Endothelial cell of umbilical vein (primary cell): ENCODE results near the gene CIAPIN1. TPM values are rescaled to one million over a fixed set of nuclear protein-coding genes. Genes with fewer than 3 reads are reported as not detected.

Experiments
- BruUV-seq: library from RNA; stranded (reverse); fragments of 400-500 nt; replicated peaks from 2 replicates; lab custom pipeline; 2021; lab: Mats Ljungman, UMichigan
- CTCF ChIA-PET: fragments of 300-600, 350-600 bp; sonication (Branson Sonifier 250); formaldehyde crosslinking; loops from one replicate; lab custom pipeline; 2021; ENCODE audit warnings: antibody characterized with exemption, inconsistent platforms; lab: Charles Lee
- POLR2A ChIA-PET: fragments of 300-600, 350-600 bp; sonication (Branson Sonifier 250); formaldehyde crosslinking; loops from one replicate; lab custom pipeline; 2021; ENCODE audit warnings: antibody characterized with exemption, inconsistent platforms; lab: Charles Lee
- DNase-seq: peaks from one replicate; pipeline ENCODE4 v3.0.0-alpha.2; 2011; ENCODE audit warnings: low read depth, low spot score
- FAIRE-seq: peaks from 2 replicates; lab custom pipeline; 2011; peaks lifted over from hg19 to GRCh38; lab: Jason Lieb, UNC
- H2AFZ ChIP-seq: 2 replicates; pipeline ENCODE4 v1.6.0; 2012; ENCODE audit warnings: low read depth, low read length, control low read depth, inconsistent platforms
- H3K27ac ChIP-seq: 2 replicates; pipeline ENCODE4 v1.5.1; 2011; ENCODE audit warnings: low read depth, mild to moderate bottlenecking, control low read depth, low read length, moderate library complexity; ENCODE audit not compliant: insufficient read depth
- H3K27me3 ChIP-seq, 2 experiments: 2 replicates each; pipeline versions ENCODE4 v1.6.0 to v1.6.1; 2011; ENCODE audit warnings: low read length in 2 of 2, mixed read lengths in 1 of 2; ENCODE audit not compliant: control insufficient read depth in 2 of 2, insufficient read depth in 2 of 2
- H3K36me3 ChIP-seq, 2 experiments: 2 replicates in 1 of 2; 3 replicates in 1 of 2; pipeline ENCODE4 v1.5.1; 2011; ENCODE audit warnings: low read length in 2 of 2, mild to moderate bottlenecking in 1 of 2, moderate library complexity in 1 of 2; ENCODE audit not compliant: control insufficient read depth in 2 of 2, insufficient read depth in 2 of 2; ENCODE audit errors: extremely low read depth in 1 of 2
- H3K4me1 ChIP-seq: 3 replicates; pipeline ENCODE4 v1.5.1; 2011; ENCODE audit warnings: mild to moderate bottlenecking, low read length; ENCODE audit not compliant: control insufficient read depth, insufficient read depth; ENCODE audit errors: extremely low read depth
- H3K4me2 ChIP-seq: 2 replicates; pipeline ENCODE4 v1.6.1; 2011; ENCODE audit warnings: low read length, control low read depth, mixed read lengths; ENCODE audit not compliant: insufficient read depth
- H3K4me3 ChIP-seq, 3 experiments: fragments of 200-600 bp in 1 of 3; sonication (generic), shearing (Covaris generic) in 1 of 3; replicated peaks in 1 of 3; 2 replicates each; pipeline ENCODE4 v1.5.1; 2011 to 2016; ENCODE audit warnings: control low read depth in 3 of 3, low read length in 3 of 3, mild to moderate bottlenecking in 2 of 3, inconsistent platforms in 1 of 3, low read depth in 1 of 3, moderate library complexity in 1 of 3; ENCODE audit not compliant: insufficient read depth in 1 of 3
- H3K79me2 ChIP-seq: 2 replicates; pipeline ENCODE4 v1.6.0; 2012; ENCODE audit warnings: low read length, inconsistent platforms; ENCODE audit not compliant: control insufficient read depth, insufficient read depth
- H3K9ac ChIP-seq: replicated peaks from 2 replicates; pipeline ENCODE3; 2011; ENCODE audit warnings: low read length, control low read depth; ENCODE audit not compliant: insufficient read depth; ENCODE audit errors: extremely low read depth
- H3K9me1 ChIP-seq: replicated peaks from 3 replicates; pipeline ENCODE4 v1.6.0; 2011; ENCODE audit warnings: mild to moderate bottlenecking, low read length; ENCODE audit not compliant: control insufficient read depth, insufficient read depth; ENCODE audit errors: extremely low read depth
- H3K9me3 ChIP-seq: replicated peaks from 2 replicates; pipeline ENCODE4 v1.5.1; 2012; ENCODE audit warnings: low read length, inconsistent platforms; ENCODE audit not compliant: control insufficient read depth, insufficient read depth
- H4K20me1 ChIP-seq: replicated peaks from 2 replicates; pipeline ENCODE3; 2011; ENCODE audit warnings: mild to moderate bottlenecking, low read length; ENCODE audit not compliant: control insufficient read depth, insufficient read depth; ENCODE audit errors: extremely low read depth
- CTCF ChIP-seq, 2 donors: IDR thresholded peaks; 1 replicate in 1 of 2; 2 replicates in 1 of 2; pipeline ENCODE4 v1.5.1; 2011; ENCODE audit warnings: low read length in 2 of 2, mild to moderate bottlenecking in 2 of 2, moderate library complexity in 2 of 2, control low read depth in 1 of 2, inconsistent platforms in 1 of 2, low read depth in 1 of 2; ENCODE audit not compliant: insufficient read depth in 1 of 2; ENCODE audit errors: extremely low read depth in 1 of 2
- EZH2 ChIP-seq: IDR thresholded peaks from 2 replicates; pipeline ENCODE4 v1.6.1; 2012; ENCODE audit warnings: borderline replicate concordance, low read depth, mild to moderate bottlenecking, moderate library complexity, low read length, inconsistent platforms; ENCODE audit not compliant: severe bottlenecking
- FOS ChIP-seq: IDR thresholded peaks from 2 replicates; pipeline ENCODE4 v1.6.1; 2011; ENCODE audit warnings: mild to moderate bottlenecking, low read length, moderate library complexity, borderline replicate concordance; ENCODE audit not compliant: insufficient read depth
- GATA2 ChIP-seq: IDR thresholded peaks from 2 replicates; pipeline ENCODE4 v1.7.0; 2011; ENCODE audit warnings: low read depth, mild to moderate bottlenecking, moderate library complexity, mixed read lengths, low read length; ENCODE audit not compliant: insufficient read length, insufficient read depth
- JUN ChIP-seq: IDR thresholded peaks from 2 replicates; pipeline ENCODE4 v1.6.1; 2011; ENCODE audit warnings: borderline replicate concordance, low read depth; ENCODE audit not compliant: insufficient read length, insufficient read depth
- MYC ChIP-seq: IDR thresholded peaks from one replicate; pipeline ENCODE4 v1.6.1; 2011; ENCODE audit warnings: mild to moderate bottlenecking, low read depth, low read length
- POLR2A ChIP-seq: IDR thresholded peaks from 2 replicates; pipeline ENCODE4 v1.6.1; 2012; ENCODE audit warnings: low read depth, mild to moderate bottlenecking, control low read depth, low read length
- POLR2AphosphoS5 ChIP-seq: IDR thresholded peaks from 2 replicates; pipeline ENCODE4 v1.6.1; 2012; ENCODE audit warnings: low read depth, mild to moderate bottlenecking, control low read depth, low read length, moderate library complexity; ENCODE audit not compliant: insufficient read depth
- dilution Hi-C: fragments of 300-500 bp; cut with MboI; formaldehyde crosslinking; loops from one replicate; pipeline ENCODE4 v1.15.0; 2019; ENCODE audit warnings: low sequenced_read_pairs; ENCODE audit not compliant: extremely low pct_ligation_motif_present
- intact Hi-C: fragments of 100-400 bp; cut with micrococcal nuclease; formaldehyde crosslinking; loops from one replicate; pipeline ENCODE4 v1.10.0; 2022
- polyA plus RNA-seq, 4 experiments: library from polyadenylated mRNA; depleted of rRNA in 3 of 4; stranded (reverse) in 3 of 4; unstranded in 1 of 4; fragments of >200 nt; gene quantifications; 2 replicates each; pipeline versions ENCODE4 v1.2.1 to v1.2.3, GENCODE V29; 2011 to 2012; ENCODE audit warnings: missing spikeins in 1 of 4
- total RNA-seq: library from RNA; stranded (reverse); gene quantifications from 2 replicates; pipeline ENCODE4 v1.2.3, GENCODE V29; 2021
- TF ChIP-seq, protein P1 (sequence below): IDR thresholded peaks from 2 replicates; pipeline ENCODE4 v1.6.1; 2011; ENCODE audit not compliant: insufficient read depth, insufficient read length

The CIAPIN1 gene
- total and polyA plus RNA-seq, 2 donors (not counting 3 experiments of a cell fraction or from before 2014, with no cell fraction given), result 74.6 to 77.9 TPM

DNA sequence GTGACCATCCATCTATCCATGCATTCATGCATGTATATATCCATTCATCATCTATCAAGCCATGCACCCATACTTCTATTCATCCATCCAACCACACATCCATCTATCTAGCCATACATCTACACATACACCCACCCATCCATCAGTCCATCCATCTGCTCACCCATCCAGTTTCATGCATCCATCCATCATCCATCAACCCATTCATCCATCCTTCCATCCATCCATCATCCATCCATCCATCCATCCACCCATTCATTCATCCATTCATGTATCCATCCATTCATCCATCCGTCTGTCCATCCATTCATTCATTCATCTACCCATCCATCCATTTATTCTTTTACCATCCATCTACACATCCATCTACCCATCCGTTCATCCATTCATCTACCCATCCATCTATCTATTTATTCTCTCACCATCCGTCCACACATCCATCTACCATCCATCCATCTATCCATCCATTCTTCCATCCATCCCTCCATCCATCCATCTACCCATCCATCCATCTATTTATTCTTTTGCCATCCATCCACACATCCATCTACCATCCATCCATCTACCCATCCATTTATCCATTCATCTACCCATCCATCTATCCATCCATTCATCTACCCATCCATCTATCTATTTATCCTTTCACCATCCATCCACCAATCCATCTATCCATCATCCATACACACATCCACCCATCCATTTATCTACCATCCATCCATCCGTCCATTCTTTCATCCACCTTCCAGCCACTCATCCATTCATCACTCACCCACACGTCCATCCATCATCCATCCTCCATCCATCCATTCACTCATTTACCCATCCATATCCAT, 39.4 kb downstream of the CIAPIN1 start:
- dilution Hi-C loops (loop anchor here (25.0 kb wide), 1 partner anchor 95 kb away; no protein-coding TSS in a partner anchor), intact Hi-C loops (no loop called here)
- no TSS peak for BruUV-seq
- Histone ChIP-seq H2AFZ (no peak overlapping the region), H4K20me1 (no peaks in the 10 kb centered on the region), H3K9me1 (no peaks in the 10 kb centered on the region), H3K4me1 (peaks cover 10% of the 10 kb centered on the region), H3K79me2 (no peaks in the 10 kb centered on the region), H3K9me3 (no peaks in the 10 kb centered on the region), H3K9ac (no peak overlapping the region), H3K36me3 (no peaks in the 10 kb centered on the region), H3K27ac (no peak overlapping the region), H3K4me3 (no peak overlapping the region), H3K4me2 (no peak overlapping the region), H3K27me3 (peaks cover 0 to 2% of the 10 kb centered on the region in 2 experiments)
- TF ChIP-seq CTCF (IDR thresholded peaks at IDR 0.05; ENCODE audit: extremely low read depth in 1 of 2, insufficient read depth in 1 of 2, low read depth in 1 of 2, low read length in 2 of 2) (no peak), GATA2 (no peak), JUN (no peak), POLR2AphosphoS5 (no peak), FOS (no peak), MYC (no peak), EZH2 (no peak), POLR2A (no peak)
- TF ChIP-seq, protein P1, sequence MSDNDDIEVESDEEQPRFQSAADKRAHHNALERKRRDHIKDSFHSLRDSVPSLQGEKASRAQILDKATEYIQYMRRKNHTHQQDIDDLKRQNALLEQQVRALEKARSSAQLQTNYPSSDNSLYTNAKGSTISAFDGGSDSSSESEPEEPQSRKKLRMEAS, result no peak
- DNase-seq, result no peak
- ChIA-PET CTCF (no interaction called here), POLR2A (no interaction called here)
- FAIRE-seq, result no peak
